Thoracic aorta (tissue), 2 donors: ENCODE measurements around the gene FIZ1. TPM values are rescaled to one million over a fixed set of nuclear protein-coding genes. Genes with fewer than 3 reads are reported as not detected.

ENCODE experiments used
- ATAC-seq: fragments of 150-250 bp; one replicate; pipeline ENCODE4 v1.8.0; 2017; ENCODE audit warnings: low read depth; ENCODE audit not compliant: insufficient number of reproducible peaks, low FRiP score
- DNase-seq: peaks from one replicate; pipeline ENCODE4 v3.0.0-alpha.2; 2020; ENCODE audit warnings: low spot score
- H3K27ac ChIP-seq, 2 donors: fragments of 200-600 bp; sonication (generic); 1 replicate in 1 of 2; 2 replicates in 1 of 2; pipeline ENCODE4 v1.5.1; 2016; ENCODE audit warnings: mild to moderate bottlenecking in 2 of 2, moderate library complexity in 2 of 2
- H3K27me3 ChIP-seq: fragments of 200-600 bp; sonication (generic); replicated peaks from 2 replicates; pipeline ENCODE4 v1.6.0; 2016; ENCODE audit warnings: mild to moderate bottlenecking; ENCODE audit not compliant: insufficient read depth
- H3K36me3 ChIP-seq: fragments of 200-600 bp; sonication (generic); one replicate; pipeline ENCODE4 v1.5.1; 2016
- H3K4me1 ChIP-seq, 2 donors: fragments of 200-600 bp; sonication (generic); 1 replicate in 1 of 2; 2 replicates in 1 of 2; pipeline versions ENCODE4 v1.5.1 to v1.6.0; 2016; ENCODE audit warnings: low read depth in 2 of 2, mild to moderate bottlenecking in 1 of 2; ENCODE audit not compliant: control insufficient read depth in 1 of 2
- H3K4me3 ChIP-seq: fragments of 200-600 bp; sonication (generic); 2 replicates; pipeline ENCODE4 v1.5.1; 2016; ENCODE audit warnings: mild to moderate bottlenecking
- H3K9me3 ChIP-seq: fragments of 200-600 bp; sonication (generic); 2 replicates; pipeline ENCODE4 v1.5.1; 2016
- total RNA-seq, 2 donors: library from RNA; depleted of rRNA; stranded (reverse); fragments of >200 nt; gene quantifications; one replicate each; pipeline versions ENCODE4 v1.1.0 to v1.2.3, GENCODE V29; 2016
- TF ChIP-seq, protein P1 (sequence below): fragments of 200-600 bp; sonication (generic); IDR thresholded peaks from one replicate; pipeline ENCODE4 v1.5.1; 2019; ENCODE audit warnings: antibody characterized with exemption

Gene FIZ1, protein sequence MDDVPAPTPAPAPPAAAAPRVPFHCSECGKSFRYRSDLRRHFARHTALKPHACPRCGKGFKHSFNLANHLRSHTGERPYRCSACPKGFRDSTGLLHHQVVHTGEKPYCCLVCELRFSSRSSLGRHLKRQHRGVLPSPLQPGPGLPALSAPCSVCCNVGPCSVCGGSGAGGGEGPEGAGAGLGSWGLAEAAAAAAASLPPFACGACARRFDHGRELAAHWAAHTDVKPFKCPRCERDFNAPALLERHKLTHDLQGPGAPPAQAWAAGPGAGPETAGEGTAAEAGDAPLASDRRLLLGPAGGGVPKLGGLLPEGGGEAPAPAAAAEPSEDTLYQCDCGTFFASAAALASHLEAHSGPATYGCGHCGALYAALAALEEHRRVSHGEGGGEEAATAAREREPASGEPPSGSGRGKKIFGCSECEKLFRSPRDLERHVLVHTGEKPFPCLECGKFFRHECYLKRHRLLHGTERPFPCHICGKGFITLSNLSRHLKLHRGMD
- total RNA-seq = 10 to 100 TPM in 1 of 2 donors, 1 to 10 TPM in 1; 9.5 to 17.3 TPM

DNA sequence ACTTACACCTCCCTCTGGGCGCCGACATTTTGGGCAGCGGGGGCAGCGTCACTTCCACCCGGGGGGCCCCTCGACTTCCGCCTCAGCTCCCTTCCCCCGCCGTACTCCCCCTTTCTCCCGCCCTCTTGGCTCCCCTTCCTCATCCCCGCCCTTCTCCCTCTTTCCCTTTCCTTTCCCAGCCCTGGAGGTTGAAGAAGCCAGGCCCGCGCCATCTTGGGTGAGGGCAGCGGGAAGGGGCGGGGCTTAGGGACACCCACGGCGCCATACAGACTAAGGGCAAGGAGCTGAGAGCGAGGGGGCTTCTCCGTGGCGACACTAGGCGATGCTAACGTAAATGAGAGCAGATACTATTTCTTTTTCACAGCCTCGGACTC lies at the start of gene FIZ1:
Gene FIZ1 (minus strand): TSS at position 50 of the 374 bp plus-strand sequence. CDS start 1,652 bp downstream, outside the sequence.
- ATAC-seq (peak; percentile 88), DNase-seq (peak; percentile 97)
- no peaks in the 10 kb centered on the region for H3K27me3 ChIP-seq
- no peaks in the 10 kb centered on the region for H3K9me3 ChIP-seq
- H3K4me1 ChIP-seq = peaks cover 4 to 24% of the 10 kb centered on the region in 2 donors
- peak within 1 kb of the TSS; percentile 94 to 98 for H3K27ac ChIP-seq
- peak within 1 kb of the TSS; percentile 97 for H3K4me3 ChIP-seq
- TF ChIP-seq, protein P1, sequence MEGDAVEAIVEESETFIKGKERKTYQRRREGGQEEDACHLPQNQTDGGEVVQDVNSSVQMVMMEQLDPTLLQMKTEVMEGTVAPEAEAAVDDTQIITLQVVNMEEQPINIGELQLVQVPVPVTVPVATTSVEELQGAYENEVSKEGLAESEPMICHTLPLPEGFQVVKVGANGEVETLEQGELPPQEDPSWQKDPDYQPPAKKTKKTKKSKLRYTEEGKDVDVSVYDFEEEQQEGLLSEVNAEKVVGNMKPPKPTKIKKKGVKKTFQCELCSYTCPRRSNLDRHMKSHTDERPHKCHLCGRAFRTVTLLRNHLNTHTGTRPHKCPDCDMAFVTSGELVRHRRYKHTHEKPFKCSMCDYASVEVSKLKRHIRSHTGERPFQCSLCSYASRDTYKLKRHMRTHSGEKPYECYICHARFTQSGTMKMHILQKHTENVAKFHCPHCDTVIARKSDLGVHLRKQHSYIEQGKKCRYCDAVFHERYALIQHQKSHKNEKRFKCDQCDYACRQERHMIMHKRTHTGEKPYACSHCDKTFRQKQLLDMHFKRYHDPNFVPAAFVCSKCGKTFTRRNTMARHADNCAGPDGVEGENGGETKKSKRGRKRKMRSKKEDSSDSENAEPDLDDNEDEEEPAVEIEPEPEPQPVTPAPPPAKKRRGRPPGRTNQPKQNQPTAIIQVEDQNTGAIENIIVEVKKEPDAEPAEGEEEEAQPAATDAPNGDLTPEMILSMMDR = no peak
- peaks cover 12% of the 10 kb centered on the region for H3K36me3 ChIP-seq

DNA sequence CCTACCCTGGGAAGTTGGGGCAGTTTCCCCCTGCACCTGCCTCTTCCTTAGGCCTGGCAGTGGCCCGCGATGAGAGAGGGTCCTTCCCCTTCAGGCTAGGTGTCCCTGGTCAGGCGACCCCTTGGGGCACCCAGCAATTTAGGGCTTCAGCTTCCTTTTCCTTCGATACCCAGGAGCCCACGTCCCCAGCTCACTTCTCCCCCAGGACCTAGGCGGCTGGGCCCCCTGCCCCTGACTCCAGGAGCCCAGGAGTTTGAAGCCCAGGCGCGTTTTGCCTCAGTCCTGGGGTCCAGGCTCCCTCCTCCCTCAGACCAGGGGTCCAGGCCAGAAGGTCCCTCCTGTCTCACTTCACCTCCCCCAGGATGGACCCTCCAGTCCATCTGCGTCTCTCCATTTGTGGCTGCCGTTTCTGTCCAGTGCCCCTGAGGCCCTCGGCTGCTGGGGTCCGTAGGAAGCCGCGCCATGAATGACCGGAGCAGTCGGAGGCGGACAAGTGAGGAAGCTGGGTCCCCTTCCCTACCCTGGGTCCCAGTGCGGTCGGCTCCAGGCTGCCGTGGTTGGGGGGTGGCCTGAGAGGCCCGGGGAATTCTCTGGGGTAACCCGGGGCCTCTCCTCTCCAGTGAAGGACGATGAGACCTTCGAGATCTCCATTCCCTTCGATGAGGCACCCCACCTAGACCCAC lies 49.4 kb upstream of the FIZ1 start:
- peaks cover 31 to 47% of the 10 kb centered on the region in 2 donors for H3K4me1 ChIP-seq
- TF ChIP-seq, protein P1 = no peak
- peaks cover 6% of the 10 kb centered on the region for H3K36me3 ChIP-seq
- H3K4me3 ChIP-seq = peak overlapping the region; percentile 96
- no peaks in the 10 kb centered on the region for H3K9me3 ChIP-seq
- H3K27me3 ChIP-seq = no peaks in the 10 kb centered on the region
- ATAC-seq = no peak
- H3K27ac ChIP-seq = peak overlapping the region; percentile 42 to 77
- no peak for DNase-seq

DNA sequence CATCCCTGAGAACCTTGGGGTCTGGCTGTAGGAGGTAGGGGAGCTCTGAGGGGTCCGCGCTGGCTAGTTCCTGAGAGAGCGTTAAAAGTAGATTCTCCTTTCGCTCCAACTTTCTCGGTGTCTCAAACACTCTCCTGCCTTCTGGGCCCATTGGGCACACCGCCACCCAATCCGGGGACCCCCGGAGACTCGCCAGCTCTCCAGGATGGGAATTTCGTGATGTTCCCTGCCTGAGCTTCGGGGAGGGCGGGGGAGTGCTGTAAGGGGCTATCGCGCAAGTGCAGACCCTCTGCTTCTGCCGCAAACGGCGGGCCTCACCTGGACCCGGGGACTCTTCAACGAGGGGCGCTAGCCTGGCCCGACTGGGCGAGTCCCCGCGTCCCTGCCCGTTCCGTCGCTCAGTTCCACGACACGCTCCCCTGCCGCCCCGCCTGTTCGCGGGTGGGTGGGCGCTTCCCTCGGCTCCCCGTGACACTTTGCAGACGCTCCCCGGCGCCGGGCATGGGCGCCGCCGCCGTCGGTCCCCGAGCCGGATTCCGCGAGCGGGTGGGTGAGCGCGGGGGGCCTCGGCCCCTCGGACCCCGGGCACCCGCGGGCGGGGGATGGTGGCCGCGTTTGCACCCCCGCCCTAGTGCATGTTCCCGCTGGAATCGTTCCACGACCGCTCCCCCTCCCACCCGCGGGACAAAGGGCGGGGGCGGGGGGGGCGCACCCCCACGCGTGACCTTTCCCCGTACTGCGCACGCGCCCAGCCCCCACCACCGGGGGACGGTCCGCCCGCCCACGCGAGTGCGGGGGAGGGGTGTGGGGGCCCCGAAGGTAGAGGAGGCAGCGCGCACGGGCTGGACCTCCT lies 48.6 kb upstream of the FIZ1 start, which contains the start of gene CCDC106:
Gene CCDC106 (plus strand): TSS at position 481 of the 853 bp plus-strand sequence. CDS start 835 bp downstream, outside the sequence.
- Histone ChIP-seq H3K27me3 (no peaks in the 10 kb centered on the region), H3K27ac (peak within 1 kb of the TSS; percentile 42 to 77), H3K4me1 (peaks cover 32 to 47% of the 10 kb centered on the region in 2 donors), H3K36me3 (peaks cover 6% of the 10 kb centered on the region), H3K9me3 (no peaks in the 10 kb centered on the region), H3K4me3 (peak within 1 kb of the TSS; percentile 96)
- ATAC-seq = no peak
- TF ChIP-seq, protein P1 = no peak
- DNase-seq = no peak

DNA sequence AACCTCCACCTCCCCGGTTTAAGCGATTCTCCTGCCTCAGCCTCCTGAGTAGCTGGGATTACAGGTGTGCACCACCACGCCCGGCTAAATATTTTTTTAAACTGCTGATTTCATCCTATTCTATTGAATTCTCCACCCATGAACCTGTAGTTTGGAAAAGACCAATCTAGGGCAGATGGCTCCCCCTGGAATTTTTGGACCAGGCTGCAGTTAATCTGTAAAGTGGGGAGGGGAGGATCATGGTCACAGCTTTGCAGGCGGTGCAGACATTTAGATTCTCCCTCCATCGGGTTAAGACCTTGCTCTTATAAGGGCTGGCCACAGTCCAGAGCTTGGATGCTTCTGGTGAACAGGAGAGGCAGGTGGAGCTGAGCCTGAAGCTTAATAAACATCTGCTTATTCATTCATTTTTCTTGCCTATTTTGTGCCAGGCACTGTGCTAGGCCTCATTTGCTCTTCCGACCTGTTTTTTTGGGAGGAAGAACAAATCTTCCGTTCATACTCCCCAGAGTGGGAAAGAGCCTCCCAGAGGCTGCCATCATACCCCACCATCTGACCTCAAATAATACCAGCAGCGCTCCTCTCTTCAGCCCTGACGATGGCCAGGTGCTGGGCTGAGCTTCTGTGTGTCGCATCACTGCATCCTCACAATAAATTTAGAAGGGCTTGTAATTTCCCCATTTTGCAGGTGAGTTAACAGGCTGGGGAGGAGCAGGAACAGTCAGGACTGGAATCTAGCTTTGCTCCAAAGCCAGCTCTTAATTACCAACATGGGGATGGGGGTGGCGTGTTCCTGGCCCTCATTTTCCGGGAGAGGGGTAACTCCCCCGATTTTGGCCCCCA lies 47.8 kb upstream of the FIZ1 start:
- Histone ChIP-seq H3K27me3 (no peaks in the 10 kb centered on the region), H3K9me3 (no peaks in the 10 kb centered on the region), H3K27ac (peak overlapping the region; percentile 42 to 77), H3K4me3 (peak overlapping the region; percentile 96), H3K4me1 (peaks cover 39 to 51% of the 10 kb centered on the region in 2 donors), H3K36me3 (peaks cover 6% of the 10 kb centered on the region)
- DNase-seq = no peak
- no peak for ATAC-seq
- TF ChIP-seq, protein P1 = no peak
